Gastroesophageal sphincter (tissue), 4 donors: ENCODE data around the gene TTC21A. TPM values are rescaled to one million over a fixed set of nuclear protein-coding genes. Genes with fewer than 3 reads are reported as not detected.

ENCODE experiments used
- ATAC-seq: fragments of 150-250 bp; one replicate; pipeline ENCODE4 v1.9.1; 2016; ENCODE audit warnings: mild to moderate bottlenecking, moderate library complexity
- H3K27ac ChIP-seq, 4 donors: fragments of 200-600 bp; sonication (generic) in 3 of 4; 1 replicate in 3 of 4; 2 replicates in 1 of 4; pipeline ENCODE4 v1.5.1; 2016 to 2019
- H3K27me3 ChIP-seq: fragments of 200-600 bp; sonication (generic); one replicate; pipeline ENCODE4 v1.5.1; 2019
- H3K36me3 ChIP-seq, 2 donors: fragments of 200-600 bp; sonication (generic); one replicate each; pipeline ENCODE4 v1.5.1; 2019; ENCODE audit warnings: control low read depth in 1 of 2
- H3K4me1 ChIP-seq, 3 donors: fragments of 200-600 bp; sonication (generic); 1 replicate in 2 of 3; 2 replicates in 1 of 3; pipeline ENCODE4 v1.5.1; 2016 to 2019; ENCODE audit warnings: control low read depth in 2 of 3
- H3K4me3 ChIP-seq, 2 donors: fragments of 200-600 bp; sonication (generic); one replicate each; pipeline ENCODE4 v1.5.1; 2019; ENCODE audit warnings: mild to moderate bottlenecking in 1 of 2, moderate library complexity in 1 of 2
- H3K9me3 ChIP-seq, 3 donors: fragments of 200-600 bp; sonication (generic); one replicate each; pipeline ENCODE4 v1.5.1; 2017 to 2019; ENCODE audit warnings: control low read depth in 2 of 3
- CTCF ChIP-seq, 4 experiments: fragments of 200-600 bp in 2 of 4; fragments of 450-650 bp in 2 of 4; sonication (generic) in 1 of 4; IDR thresholded peaks; one replicate each; pipeline ENCODE4 v1.5.1; 2017 to 2019; ENCODE audit warnings: antibody characterized with exemption in 4 of 4, mild to moderate bottlenecking in 2 of 4, moderate library complexity in 2 of 4
- EP300 ChIP-seq: sonication (generic); formaldehyde crosslinking; IDR thresholded peaks from one replicate; pipeline ENCODE4 v1.6.1; 2017; ENCODE audit warnings: antibody characterized with exemption, mild to moderate bottlenecking
- POLR2A ChIP-seq, 2 donors: fragments of 450-650 bp; IDR thresholded peaks; one replicate each; pipeline ENCODE4 v1.6.1; 2017; ENCODE audit warnings: antibody characterized with exemption in 2 of 2, mild to moderate bottlenecking in 2 of 2, moderate library complexity in 1 of 2
- POLR2AphosphoS5 ChIP-seq: sonication (generic); formaldehyde crosslinking; IDR thresholded peaks from one replicate; pipeline ENCODE4 v1.6.1; 2017; ENCODE audit warnings: antibody characterized with exemption
- WGBS, 2 donors: methylation state at CpG; one replicate each; pipeline ENCODE4 v1.1.5; 2018; ENCODE audit warnings: low coverage in 1 of 2; 5-methylcytosine and 5-hydroxymethylcytosine counted together
- total RNA-seq, 4 donors: library from RNA; depleted of rRNA; stranded (reverse); fragments of >200 nt; gene quantifications; one replicate each; pipeline ENCODE4 v1.1.0, GENCODE V29; 2016

TTC21A gene
- total RNA-seq, 4 donors from 2014 or later = 0.54 to 8.5 (median 5.0) TPM

- Histone ChIP-seq H3K4me1 (peaks cover 0 to 50% (median 24%) of the 10 kb centered on the region in 3 donors), H3K9me3 (no peaks in the 10 kb centered on the region), H3K27me3 (no peaks in the 10 kb centered on the region), H3K27ac (peak overlapping the region; percentile 82 to 99 (median 98)), H3K36me3 (peaks cover 0 to 32% of the 10 kb centered on the region in 2 donors), H3K4me3 (peak overlapping the region; percentile 53 to 99)
- ATAC-seq = no peak
- no peak for TF ChIP-seq EP300
- no peak for TF ChIP-seq CTCF (IDR thresholded peaks at IDR 0.05)
- TF ChIP-seq POLR2A (IDR thresholded peaks at IDR 0.05) = no peak
- no peak for TF ChIP-seq POLR2AphosphoS5
- WGBS, 2 donors = 30% methylated on average over 2 of the region's 2 CpGs; no CpG with 5 or more reads in 1 of the 2 donors
These were observed 775 bp downstream of the TTC21A start for GRCh38 chr3:39108200-39108710.

GRCh38 chr3:39109086-39109485, 1.6 kb downstream of the TTC21A start:
- H3K27ac ChIP-seq = no peak overlapping the region
- H3K27me3 ChIP-seq = no peaks in the 10 kb centered on the region
- H3K4me1 ChIP-seq = peaks cover 0 to 41% (median 23%) of the 10 kb centered on the region in 3 donors
- H3K36me3 ChIP-seq = peaks cover 0 to 32% of the 10 kb centered on the region in 2 donors
- WGBS, 2 donors = 98% methylated on average over 5 of the region's 5 CpGs; no CpG with 5 or more reads in 1 of the 2 donors
- ATAC-seq = no peak
- H3K4me3 ChIP-seq = no peak overlapping the region
- no peaks in the 10 kb centered on the region for H3K9me3 ChIP-seq
- TF ChIP-seq POLR2AphosphoS5 = no peak
- no peak for TF ChIP-seq EP300
- no peak for TF ChIP-seq POLR2A (IDR thresholded peaks at IDR 0.05)
- no peak for TF ChIP-seq CTCF (IDR thresholded peaks at IDR 0.05)

GRCh38 chr3:39110041-39110639, 2.7 kb downstream of the TTC21A start:
- H3K4me3 ChIP-seq = no peak overlapping the region
- peaks cover 0 to 31% (median 18%) of the 10 kb centered on the region in 3 donors for H3K4me1 ChIP-seq
- no peak for TF ChIP-seq POLR2A (IDR thresholded peaks at IDR 0.05)
- TF ChIP-seq EP300 = no peak
- TF ChIP-seq POLR2AphosphoS5 = no peak
- no peak for TF ChIP-seq CTCF (IDR thresholded peaks at IDR 0.05)
- peaks cover 0 to 32% of the 10 kb centered on the region in 2 donors for H3K36me3 ChIP-seq
- no peak overlapping the region for H3K27ac ChIP-seq
- H3K9me3 ChIP-seq = no peaks in the 10 kb centered on the region
- WGBS, 2 donors = no CpG with 5 or more reads among the region's 2 CpGs
- no peak for ATAC-seq
- no peaks in the 10 kb centered on the region for H3K27me3 ChIP-seq

GRCh38 chr3:39112113-39112512, 4.6 kb downstream of the TTC21A start:
- TF ChIP-seq POLR2AphosphoS5 (no peak), EP300 (no peak), POLR2A (IDR thresholded peaks at IDR 0.05) (no peak), CTCF (IDR thresholded peaks at IDR 0.05) (no peak)
- Histone ChIP-seq H3K27me3 (no peaks in the 10 kb centered on the region), H3K9me3 (no peaks in the 10 kb centered on the region), H3K36me3 (peaks cover 0 to 32% of the 10 kb centered on the region in 2 donors), H3K4me1 (peaks cover 0 to 15% (median 7%) of the 10 kb centered on the region in 3 donors), H3K27ac (no peak overlapping the region), H3K4me3 (no peak overlapping the region)
- ATAC-seq = no peak
- 87% methylated on average over 3 of the region's 3 CpGs; no CpG with 5 or more reads in 1 of the 2 donors for WGBS, 2 donors

GRCh38 chr3:39112535-39112934, 5.1 kb downstream of the TTC21A start:
- TF ChIP-seq POLR2AphosphoS5 (no peak), CTCF (IDR thresholded peaks at IDR 0.05) (no peak), EP300 (no peak)
- no peaks in the 10 kb centered on the region for H3K27me3 ChIP-seq
- H3K4me1 ChIP-seq = peaks cover 0 to 15% (median 7%) of the 10 kb centered on the region in 3 donors
- H3K36me3 ChIP-seq = peaks cover 0 to 33% of the 10 kb centered on the region in 2 donors
- no peak for ATAC-seq
- H3K9me3 ChIP-seq = no peaks in the 10 kb centered on the region
- H3K4me3 ChIP-seq = no peak overlapping the region
- WGBS, 2 donors = 68 to 90% methylated on average over 2 of the region's 2 CpGs
- H3K27ac ChIP-seq = no peak overlapping the region
